KBM-7 (cell line): ENCODE data around the gene RPS27.
A peak's percentile ranks its signal among the peaks of the same experiment; 100 is the strongest.

Experiments used
- DNase-seq: peaks from one replicate; pipeline ENCODE4 v3.0.0-alpha.2; 2015
- in situ Hi-C: fragments of 300-500 bp; cut with MboI; formaldehyde crosslinking; loops from 2 replicates; pipeline ENCODE4 v1.14.3; 2020; ENCODE audit warnings: low sequenced_read_pairs, low pct_unique_long_range_greater_than_20kb, mixed read lengths

The RPS27 gene

GRCh38 chr1:153958961-153959260 lies 31.7 kb upstream of the RPS27 start:
- in situ Hi-C loops, result loop anchor here (25.0 kb wide), 2 partner anchors 147 to 422 kb away; partner anchors contain the start of genes S100A3, S100A4, S100A5 and S100A6
- no peak for DNase-seq

GRCh38 chr1:153959454-153959853 lies 31.1 kb upstream of the RPS27 start:
- DNase-seq, result no peak
- in situ Hi-C loops, result loop anchor here (25.0 kb wide), 2 partner anchors 147 to 422 kb away; partner anchors contain the start of genes S100A3, S100A4, S100A5 and S100A6

- no peak for DNase-seq
- in situ Hi-C loops, result loop anchor here (25.0 kb wide), 2 partner anchors 148 to 423 kb away; partner anchors contain the start of genes S100A3, S100A4, S100A5 and S100A6
Measured at GRCh38 chr1:153960206-153960605, 30.4 kb upstream of the RPS27 start.

- in situ Hi-C loops, result loop anchor here (25.0 kb wide), 2 partner anchors 149 to 424 kb away; partner anchors contain the start of genes S100A3, S100A4, S100A5 and S100A6
- no peak for DNase-seq
Measured at GRCh38 chr1:153961421-153961820, 29.1 kb upstream of the RPS27 start.

GRCh38 chr1:153962088-153963029 lies 28.2 kb upstream of the RPS27 start:
- no peak for DNase-seq
- in situ Hi-C loops, result loop anchor here (25.0 kb wide), 2 partner anchors 150 to 425 kb away; partner anchors contain the start of genes S100A3, S100A4, S100A5 and S100A6

- in situ Hi-C loops, result loop anchor here (25.0 kb wide), 2 partner anchors 151 to 426 kb away; partner anchors contain the start of genes S100A3, S100A4, S100A5 and S100A6
- peak; percentile 96 for DNase-seq
Measured at GRCh38 chr1:153963030-153963849, 27.3 kb upstream of the RPS27 start, which contains the start of gene SLC39A1. Gene SLC39A1 (minus strand): TSS chr1:153963537. CDS start chr1:153962715, 822 bp downstream.

GRCh38 chr1:153963850-153964331 lies 26.7 kb upstream of the RPS27 start:
- in situ Hi-C loops, result loop anchor here (25.0 kb wide), 2 partner anchors 152 to 427 kb away; partner anchors contain the start of genes S100A3, S100A4, S100A5 and S100A6
- DNase-seq, result no peak

- peak; percentile 98 for DNase-seq
- in situ Hi-C loops, result loop anchor here (25.0 kb wide), 2 partner anchors 155 to 430 kb away; partner anchors contain the start of genes S100A3, S100A4, S100A5 and S100A6
Measured at GRCh38 chr1:153967107-153967999, 23.2 kb upstream of the RPS27 start, which contains the start of gene CREB3L4. Gene CREB3L4 (plus strand): TSS chr1:153967902. CDS start chr1:153968526, 624 bp downstream.

- in situ Hi-C loops, result loop anchor here (25.0 kb wide), 2 partner anchors 156 to 431 kb away; partner anchors contain the start of genes S100A3, S100A4, S100A5 and S100A6
Measured at GRCh38 chr1:153968000-153968363, 22.6 kb upstream of the RPS27 start.

GRCh38 chr1:153968408-153968807 lies 22.2 kb upstream of the RPS27 start:
- in situ Hi-C loops, result loop anchor here (25.0 kb wide), 2 partner anchors 156 to 431 kb away; partner anchors contain the start of genes S100A3, S100A4, S100A5 and S100A6
- no peak for DNase-seq

More at GRCh38 chr1:153968000-153968363, 22.6 kb upstream of the RPS27 start:
- DNase-seq, result no peak

- DNase-seq, result no peak
- in situ Hi-C loops, result loop anchor here (25.0 kb wide), 2 partner anchors 157 to 432 kb away; partner anchors contain the start of genes S100A3, S100A4, S100A5 and S100A6
Measured at GRCh38 chr1:153968972-153969371, 21.6 kb upstream of the RPS27 start.

GRCh38 chr1:153970346-153970745 lies 20.2 kb upstream of the RPS27 start:
- DNase-seq, result no peak
- in situ Hi-C loops, result loop anchor here (25.0 kb wide), 2 partner anchors 158 to 433 kb away; partner anchors contain the start of genes S100A3, S100A4, S100A5 and S100A6

- no peak for DNase-seq
- in situ Hi-C loops, result loop anchor here (25.0 kb wide), 2 partner anchors 161 to 436 kb away; partner anchors contain the start of genes S100A3, S100A4, S100A5 and S100A6
Measured at GRCh38 chr1:153973071-153973470, 17.5 kb upstream of the RPS27 start.

GRCh38 chr1:153973525-153973924 lies 17.0 kb upstream of the RPS27 start:
- in situ Hi-C loops, result loop anchor here (25.0 kb wide), 2 partner anchors 161 to 436 kb away; partner anchors contain the start of genes S100A3, S100A4, S100A5 and S100A6
- no peak for DNase-seq

- DNase-seq, result no peak
- in situ Hi-C loops, result no loop called here
Measured at GRCh38 chr1:153976819-153977249, 13.7 kb upstream of the RPS27 start.

- peak; percentile 85 for DNase-seq
- in situ Hi-C loops, result no loop called here
Measured at GRCh38 chr1:153977250-153978240, 13.0 kb upstream of the RPS27 start, which contains the start of gene JTB. Gene JTB (minus strand): TSS chr1:153977674. CDS start chr1:153977252, 422 bp downstream.
